GM19238 (cell line): Measurements from ENCODE around the gene CCDC148.
"Not testable (repeated sequence)": the region's sequence is repeated elsewhere in the genome, so short reads cannot be mapped to it uniquely, and the experiment has no call there.

Experiments used
- DNase-seq: peaks from one replicate; pipeline ENCODE4 v3.0.0; 2011; ENCODE audit warnings: low spot score; ENCODE audit not compliant: insufficient read length

Gene CCDC148

GRCh38 chr2:158297606-158298005, 158.9 kb downstream of the CCDC148 start:
- no peak for DNase-seq

- DNase-seq, result no peak
Measured at GRCh38 chr2:158297120-158297519, 159.4 kb downstream of the CCDC148 start.

DNA sequence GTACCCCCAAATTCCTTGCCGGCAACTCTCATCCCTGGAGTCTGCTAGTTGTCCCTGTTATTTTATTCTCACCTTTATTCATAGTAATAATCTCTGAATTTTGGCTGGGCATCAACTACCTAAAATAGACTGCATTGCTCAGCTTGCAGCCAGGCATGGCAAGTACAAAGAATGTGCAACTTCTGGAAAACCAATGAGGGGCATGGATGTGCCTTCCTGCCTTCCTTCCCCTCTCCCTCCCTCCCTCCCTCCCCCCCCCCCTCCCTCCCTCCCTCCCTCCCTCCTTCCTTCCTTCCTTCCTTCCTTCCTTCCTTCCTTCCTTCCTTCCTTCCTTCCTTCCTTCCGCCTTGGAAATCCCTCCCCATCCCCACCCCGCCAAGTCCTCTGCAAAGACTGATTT, 162.8 kb downstream of the CCDC148 start:
- DNase-seq, result no peak

- no peak for DNase-seq
Measured at GRCh38 chr2:158291544-158292180, 164.9 kb downstream of the CCDC148 start.

- no peak for DNase-seq
Measured at GRCh38 chr2:158290225-158290624, 166.3 kb downstream of the CCDC148 start.

DNA sequence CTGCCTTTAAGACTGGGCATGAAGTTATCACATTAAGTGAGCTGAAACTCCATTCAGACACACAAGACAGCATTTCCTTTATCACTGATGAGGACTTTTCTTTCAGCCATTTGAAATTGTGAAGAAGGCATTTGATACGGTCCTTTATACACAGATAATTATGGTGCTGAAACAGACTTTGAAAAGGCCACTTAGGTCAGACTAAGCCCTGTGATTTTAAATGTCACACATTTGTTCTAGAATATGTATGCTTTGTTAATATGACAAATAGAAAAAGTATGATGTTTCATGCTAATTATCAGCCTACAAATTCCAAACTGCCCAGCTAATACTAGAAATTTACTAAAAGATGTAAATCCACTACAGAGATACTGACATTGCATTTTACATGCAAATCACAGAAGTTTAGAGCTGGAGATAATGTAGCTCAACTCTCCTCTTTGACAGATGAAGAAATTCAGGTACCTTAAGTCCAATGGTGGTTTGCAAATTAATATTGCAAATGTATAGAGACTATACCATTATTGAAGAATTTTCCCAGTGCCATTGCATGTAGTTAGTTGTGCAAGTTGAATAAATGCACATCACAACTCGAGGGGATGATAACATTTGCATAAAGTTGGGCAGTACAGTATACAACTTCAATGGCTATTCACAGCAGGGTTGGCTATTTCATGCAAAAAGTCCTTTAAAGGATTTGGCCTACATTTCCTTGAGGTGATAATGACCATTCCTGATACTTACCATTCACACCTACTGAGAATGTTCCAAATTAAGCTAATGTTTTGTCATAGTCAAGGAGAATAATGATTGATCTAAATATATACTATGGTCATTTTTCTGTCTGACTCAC, 179.7 kb downstream of the CCDC148 start:
- DNase-seq, result no peak

- DNase-seq, result no peak
Measured at GRCh38 chr2:158273791-158274190, 182.8 kb downstream of the CCDC148 start.

GRCh38 chr2:158270536-158270935, 186.0 kb downstream of the CCDC148 start:
- no peak for DNase-seq

- DNase-seq, result no peak
Measured at GRCh38 chr2:158269143-158269542, 187.4 kb downstream of the CCDC148 start.

DNA sequence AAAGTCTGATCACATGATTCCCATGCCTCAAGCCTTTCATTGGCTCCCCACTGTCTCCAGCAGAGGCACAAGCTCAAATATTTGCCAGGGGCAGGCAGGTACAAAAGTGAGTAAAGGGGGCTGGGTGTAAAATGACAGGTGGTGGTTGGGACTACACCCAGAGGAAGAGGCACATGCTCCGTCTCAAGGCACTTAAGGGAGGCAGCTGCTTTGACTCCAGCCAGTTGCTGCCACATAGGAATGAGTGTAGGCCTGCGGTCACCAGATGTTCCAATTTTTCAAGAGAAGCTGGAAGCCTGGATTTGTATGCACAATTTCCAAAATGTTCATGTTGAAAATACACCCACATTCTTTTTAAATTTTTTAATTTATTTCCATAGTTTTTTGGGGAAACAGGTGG, 190.4 kb downstream of the CCDC148 start:
- DNase-seq, result no peak

DNA sequence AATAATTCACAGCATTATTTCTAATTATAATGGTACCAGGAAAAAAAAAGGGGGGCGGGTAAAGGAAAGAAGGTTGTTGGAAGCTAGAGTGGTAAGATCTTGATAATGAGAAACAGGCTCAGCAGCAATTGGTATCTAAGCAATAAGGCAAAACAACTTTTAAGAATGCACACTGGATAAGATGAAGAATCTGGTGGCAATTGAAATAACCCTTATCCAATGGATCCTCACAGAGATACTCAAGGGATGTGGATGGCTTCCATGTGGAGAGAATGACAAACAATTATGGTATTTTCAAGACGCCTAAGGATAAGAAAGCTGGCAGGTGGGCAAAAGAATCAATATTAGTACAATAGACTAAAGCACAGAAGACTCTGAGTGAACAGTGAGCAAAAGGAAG, 201.3 kb downstream of the CCDC148 start:
- no peak for DNase-seq

DNA sequence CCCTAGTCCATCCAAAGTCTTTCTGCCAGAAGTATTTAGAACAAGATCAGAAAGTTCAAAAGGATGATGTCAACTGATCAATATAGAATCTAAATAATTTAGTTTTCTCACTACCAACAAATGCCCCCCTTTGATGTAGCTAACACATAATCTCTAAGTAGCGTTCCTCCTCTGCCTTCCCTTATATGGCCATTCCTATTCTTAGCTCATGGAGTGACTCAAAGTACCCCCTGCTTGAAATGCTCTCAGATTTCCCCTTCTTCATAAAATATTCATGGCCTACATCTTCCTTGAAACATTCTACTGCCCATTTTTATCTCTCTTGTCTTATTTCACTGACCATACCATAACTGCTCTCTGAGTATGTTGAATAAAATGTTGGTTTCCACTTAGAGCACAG, 203.4 kb downstream of the CCDC148 start:
- DNase-seq, result no peak

GRCh38 chr2:158251356-158251755, 205.2 kb downstream of the CCDC148 start:
- DNase-seq, result no peak

DNA sequence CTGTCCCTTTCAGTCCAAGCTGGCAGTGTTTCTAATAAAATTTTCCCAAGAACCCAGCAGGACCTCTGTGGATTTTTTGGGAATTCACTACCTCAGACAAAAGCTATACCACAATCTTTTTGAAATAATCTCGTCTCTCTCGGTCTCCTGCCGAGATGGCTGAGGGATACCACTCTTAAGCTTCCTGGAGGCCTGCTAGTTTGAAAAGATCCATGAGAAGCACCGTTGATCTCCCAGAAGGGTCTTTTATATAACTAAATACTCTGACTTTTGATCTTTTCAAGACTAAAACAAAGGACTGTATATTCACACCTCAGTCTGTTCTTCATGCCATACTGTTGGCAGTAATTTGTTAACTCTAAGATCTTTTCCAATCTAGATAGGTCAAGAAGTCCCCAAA, 213.2 kb downstream of the CCDC148 start:
- DNase-seq, result no peak

GRCh38 chr2:158242280-158242679, 214.3 kb downstream of the CCDC148 start:
- no peak for DNase-seq

DNA sequence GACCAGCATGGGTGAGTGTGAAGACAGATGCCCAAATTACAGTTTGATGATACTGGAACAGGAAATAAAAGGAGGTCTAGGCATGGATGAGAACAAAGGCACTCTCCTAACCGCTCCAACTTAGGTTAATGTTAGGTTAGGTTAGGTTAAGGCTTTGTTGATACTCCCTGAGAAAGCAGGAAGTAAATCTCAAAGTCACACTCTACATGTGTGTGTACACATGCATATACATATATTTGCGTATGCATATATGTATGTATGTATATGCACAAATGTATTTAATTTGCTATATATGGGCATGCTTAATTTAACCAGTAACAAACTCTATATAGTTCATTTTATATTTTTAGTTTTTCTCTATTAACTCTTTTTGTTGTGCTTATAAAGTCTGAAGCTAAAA, 215.6 kb downstream of the CCDC148 start:
- no peak for DNase-seq

DNA sequence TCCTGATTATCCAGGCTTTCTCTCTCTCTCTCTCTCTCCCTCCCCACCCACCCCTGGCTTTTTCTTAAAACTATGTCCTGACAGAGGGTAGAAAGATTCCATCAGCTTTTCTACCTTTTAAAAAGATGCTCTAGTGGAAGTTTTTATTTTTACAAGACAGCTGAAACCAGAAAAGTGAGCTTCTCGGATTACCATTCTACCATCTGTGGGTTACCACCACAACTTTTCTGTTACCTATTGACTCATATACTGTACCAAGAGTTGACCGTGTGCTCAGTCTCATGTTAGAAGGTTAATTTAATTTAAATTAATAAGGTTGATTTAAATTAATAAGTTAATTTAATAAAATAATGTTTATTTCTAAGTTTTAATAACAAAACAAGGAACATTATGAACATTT, 217.3 kb downstream of the CCDC148 start:
- no peak for DNase-seq

DNA sequence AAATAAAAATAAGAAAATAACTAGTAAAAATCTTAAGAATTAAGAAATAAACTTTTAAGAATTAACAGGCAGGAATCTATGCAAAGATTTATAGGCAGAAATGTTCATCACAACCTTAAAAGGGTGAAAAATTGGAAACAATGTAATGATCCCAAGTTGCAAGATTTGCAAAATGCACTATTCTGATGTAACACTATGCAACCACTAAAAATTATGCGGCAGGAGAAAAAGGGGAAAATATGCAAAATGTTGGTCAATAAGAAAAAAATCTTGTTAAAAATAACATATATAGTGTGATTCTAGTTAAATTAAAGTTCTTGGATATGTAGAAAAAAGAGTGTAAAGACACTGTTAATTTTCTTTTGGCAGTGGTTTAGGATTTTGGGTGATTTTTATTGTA, 222.1 kb downstream of the CCDC148 start:
- DNase-seq, result no peak

- DNase-seq, result no peak
Measured at GRCh38 chr2:158232476-158232875, 224.1 kb downstream of the CCDC148 start.

GRCh38 chr2:158228943-158229508, 227.5 kb downstream of the CCDC148 start:
- DNase-seq, result no peak

DNA sequence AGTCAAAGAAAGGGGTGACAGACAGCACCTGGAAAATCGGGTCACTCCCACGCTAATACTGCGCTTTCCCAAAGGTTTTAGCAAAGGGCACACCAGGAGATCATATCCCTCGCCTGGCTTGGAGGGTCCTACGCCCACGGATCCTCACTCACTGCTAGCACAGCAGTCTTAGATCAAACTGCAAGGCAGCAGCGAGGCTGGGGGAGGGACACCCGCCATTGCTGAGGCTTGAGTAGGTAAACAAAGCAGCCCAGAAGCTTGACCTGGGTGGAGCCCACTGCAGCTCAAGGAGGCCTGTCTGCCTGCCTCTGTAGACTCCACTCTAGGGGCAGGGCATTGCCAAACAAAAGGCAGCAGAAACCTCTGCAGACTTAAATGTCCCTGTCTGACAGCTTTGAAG, 233.5 kb downstream of the CCDC148 start:
- not testable (repeated sequence) for DNase-seq
